CD4-positive, alpha-beta T cell treated with Interferon gamma for 1 hour (primary cell): ENCODE data around the gene UCP3.
A peak's percentile ranks its signal among the peaks of the same experiment; 100 is the strongest.
"Not testable (repeated sequence)": the region's sequence is repeated elsewhere in the genome, so short reads cannot be mapped to it uniquely, and the experiment has no call there.

ENCODE experiments used
- DNase-seq: peaks from one replicate; pipeline ENCODE4 v3.0.0-alpha.2; 2020

The UCP3 gene

GRCh38 chr11:73999581-74000306 lies 9.1 kb downstream of the UCP3 start:
- peak; percentile 61 for DNase-seq

DNA sequence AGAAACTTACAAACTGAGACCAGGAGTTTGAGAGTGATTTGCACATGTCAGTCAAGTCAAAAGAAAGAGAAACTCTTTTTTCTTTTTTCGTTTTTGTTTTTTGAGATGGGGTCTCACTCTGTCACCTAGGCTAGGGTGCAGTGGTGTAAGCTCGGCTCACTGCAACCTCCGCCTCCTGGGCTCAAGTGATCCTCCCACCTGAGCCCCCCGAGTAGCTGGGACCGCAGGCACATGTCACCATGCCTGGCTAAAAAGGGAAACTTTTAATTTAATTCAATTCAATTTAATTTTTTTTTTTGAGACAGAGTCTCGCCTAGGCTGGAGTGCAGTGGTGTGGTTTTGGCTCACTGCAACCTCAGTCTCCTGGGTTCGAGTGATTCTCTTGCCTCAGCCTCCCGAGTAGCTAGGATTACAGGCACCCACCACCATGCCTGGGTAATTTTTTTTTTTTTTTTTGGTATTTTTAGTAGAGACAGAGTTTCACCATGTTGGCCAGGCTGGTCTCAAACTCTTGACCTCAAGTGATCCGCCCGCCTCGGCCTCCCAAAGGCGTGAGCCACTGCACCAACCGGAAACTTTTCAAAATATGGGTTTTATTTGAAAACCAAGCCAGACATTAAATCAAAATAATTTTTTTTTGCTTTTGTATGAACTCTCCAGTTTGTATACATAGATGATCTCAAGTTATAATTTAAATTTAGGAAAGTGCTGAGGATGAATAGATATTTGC lies 9.9 kb downstream of the UCP3 start:
- DNase-seq = no peak

- DNase-seq = peak; percentile 45
Observed at GRCh38 chr11:73997120-73997770, 11.6 kb downstream of the UCP3 start.

- DNase-seq = no peak
Observed at GRCh38 chr11:73996161-73996747, 12.6 kb downstream of the UCP3 start.

DNA sequence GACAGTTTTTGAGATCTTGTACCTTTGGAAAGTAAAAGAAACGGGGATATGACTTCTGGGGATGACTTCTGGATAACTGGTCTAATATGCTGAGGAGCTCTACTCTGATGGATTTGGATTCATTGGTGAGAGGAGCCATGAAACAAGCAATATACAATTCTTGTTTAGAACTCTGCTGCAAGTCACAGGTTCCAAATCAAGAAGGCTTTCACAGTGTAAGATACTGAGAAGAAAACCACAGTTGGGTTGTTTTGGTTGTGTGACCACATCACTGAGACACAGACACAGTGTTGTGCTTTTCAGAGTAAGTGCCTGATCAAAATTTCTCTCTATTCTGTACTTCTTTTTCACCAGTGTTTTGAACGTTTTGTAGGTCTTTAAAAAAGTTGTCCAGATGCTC lies 13.2 kb downstream of the UCP3 start:
- DNase-seq = peak; percentile 41

GRCh38 chr11:73995247-73995646 lies 13.6 kb downstream of the UCP3 start:
- peak; percentile 27 for DNase-seq

GRCh38 chr11:73991471-73992006 lies 17.3 kb downstream of the UCP3 start:
- DNase-seq = no peak

- DNase-seq = no peak
Observed at GRCh38 chr11:73990730-73991129, 18.2 kb downstream of the UCP3 start.

GRCh38 chr11:73989156-73989555 lies 19.7 kb downstream of the UCP3 start:
- no peak for DNase-seq

- no peak for DNase-seq
Observed at GRCh38 chr11:73988227-73988626, 20.7 kb downstream of the UCP3 start.

- not testable (repeated sequence) for DNase-seq
Observed at GRCh38 chr11:73985661-73986060, 23.2 kb downstream of the UCP3 start.

- no peak for DNase-seq
Observed at GRCh38 chr11:73983741-73984538, 24.9 kb downstream of the UCP3 start.

- peak; percentile 96 for DNase-seq
Observed at GRCh38 chr11:73982990-73983740, 25.7 kb downstream of the UCP3 start.

DNA sequence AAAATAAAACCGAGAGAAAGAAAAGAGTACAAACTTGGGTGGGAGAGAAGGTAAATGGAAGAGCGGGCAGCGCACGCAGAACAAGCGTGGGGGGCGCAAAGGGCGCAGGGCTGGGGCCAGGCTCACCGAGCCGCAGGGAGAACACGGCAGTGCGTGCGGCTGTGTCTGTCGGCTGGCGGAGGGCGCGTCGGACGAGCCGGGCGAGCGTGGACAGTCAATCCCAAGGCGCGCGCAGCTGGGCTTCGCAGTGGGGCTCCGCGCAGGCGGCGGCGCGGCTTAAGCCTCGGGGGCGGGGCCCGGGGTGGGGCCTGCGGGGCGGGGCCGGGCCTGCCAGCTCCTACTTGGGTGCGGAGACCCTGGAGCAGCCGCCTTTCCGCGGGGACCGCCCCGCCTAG lies 26.3 kb downstream of the UCP3 start, which contains the start of gene UCP2:
UCP2 (minus strand) TSS at position 249 of the 395 bp plus-strand sequence. CDS start 4,465 bp downstream, outside the sequence.
- DNase-seq = peak; percentile 86

DNA sequence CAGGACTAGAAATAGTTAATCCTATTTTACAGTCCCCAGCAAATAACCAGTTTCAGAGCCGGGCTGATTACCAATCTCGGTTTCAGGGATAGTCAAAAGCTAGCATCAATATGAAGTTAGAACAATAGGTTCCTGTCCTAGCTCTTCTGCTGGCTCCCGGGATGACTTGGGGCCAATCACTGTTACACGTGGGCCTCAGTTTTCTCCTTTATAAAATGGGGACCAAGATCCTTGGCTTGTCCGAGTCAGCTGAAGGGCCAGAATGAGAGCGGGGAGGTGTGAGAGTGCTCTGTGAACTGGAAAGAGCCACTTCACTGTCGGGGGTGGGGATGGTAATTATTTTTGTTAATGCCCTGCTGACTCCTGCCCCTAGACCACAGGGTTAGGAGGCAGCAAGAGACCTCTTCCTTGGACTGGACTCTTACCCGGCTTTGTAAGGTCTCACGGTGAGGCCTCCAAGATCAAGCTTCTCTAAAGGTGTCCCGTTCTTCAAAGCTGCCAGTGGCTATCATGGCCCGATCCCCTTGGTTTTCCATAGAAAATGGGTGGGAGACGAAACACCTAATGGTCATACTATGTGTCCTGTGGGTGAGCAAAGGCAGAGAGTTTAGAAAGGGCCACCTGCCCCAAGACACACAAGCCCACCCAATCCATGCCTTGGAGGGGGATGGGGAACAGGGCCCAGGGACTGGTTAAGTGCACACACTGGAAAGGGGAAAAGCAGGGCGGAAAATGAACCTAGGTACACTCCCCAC lies 27.7 kb downstream of the UCP3 start:
- DNase-seq = no peak

DNA sequence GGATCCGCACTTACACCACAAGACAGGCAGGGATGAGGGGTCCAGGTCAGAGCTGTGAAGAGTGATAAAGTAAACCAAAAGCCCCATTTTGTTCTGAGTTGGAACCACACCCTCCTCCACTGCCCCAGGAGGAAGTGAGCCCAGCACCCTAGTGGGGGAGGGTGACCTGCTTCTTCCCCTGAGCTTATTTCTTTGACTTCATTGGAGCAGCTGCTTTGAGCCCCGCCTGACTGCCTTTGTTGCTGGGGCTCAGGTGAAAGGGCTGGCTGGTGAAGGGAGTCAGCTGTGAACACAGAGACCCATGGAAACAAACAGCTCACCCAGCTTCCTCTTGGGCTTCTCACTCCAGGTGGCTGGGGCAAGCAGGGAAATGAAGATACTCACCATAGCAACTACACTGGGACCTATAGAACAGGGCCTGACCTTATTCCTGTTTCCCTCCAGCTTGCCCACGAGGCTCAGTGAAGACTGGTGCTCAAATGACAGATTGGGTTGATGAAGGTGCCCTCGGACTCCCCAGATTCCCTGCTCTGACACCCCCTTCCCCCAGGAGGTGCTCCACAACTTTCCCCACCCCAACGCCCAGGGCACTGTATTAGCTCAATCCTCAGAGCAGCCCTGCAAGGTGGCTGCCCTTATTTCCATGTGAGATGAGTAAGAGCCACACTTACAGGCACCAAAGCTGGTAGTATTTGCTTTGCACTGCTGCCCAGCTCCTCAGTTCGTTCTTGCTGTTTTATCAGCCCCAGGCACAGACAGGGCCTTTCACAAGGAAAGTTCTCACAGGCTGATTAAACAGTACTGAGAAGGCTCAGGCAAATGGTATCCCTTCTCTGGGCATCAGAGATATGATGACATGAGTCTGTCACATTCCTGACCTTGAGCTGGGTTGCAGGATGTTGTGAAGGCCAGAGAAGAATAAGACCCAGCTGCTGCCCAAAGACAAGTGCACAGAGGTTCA lies 28.6 kb downstream of the UCP3 start:
- DNase-seq = peak; percentile 90

- DNase-seq = no peak
Observed at GRCh38 chr11:73978576-73979086, 30.3 kb downstream of the UCP3 start.

GRCh38 chr11:73977856-73978519 lies 30.9 kb downstream of the UCP3 start:
- DNase-seq = no peak
